BE2C (cell line): ENCODE data around the gene EPS15.

ENCODE experiments used
- DNase-seq: peaks from one replicate; pipeline ENCODE4 v3.0.0-alpha.2; 2020
- H3K27me3 ChIP-seq: fragments of 250-450 bp; sonication (Bioruptor Pico); 2 replicates; pipeline ENCODE4 v1.5.1; 2020; ENCODE audit warnings: mild to moderate bottlenecking
- H3K36me3 ChIP-seq: fragments of 250-450 bp; sonication (Bioruptor Pico); 2 replicates; pipeline ENCODE4 v1.5.1; 2020; ENCODE audit warnings: mild to moderate bottlenecking
- H3K4me1 ChIP-seq: fragments of 250-450 bp; sonication (Bioruptor Pico); 2 replicates; pipeline ENCODE4 v1.5.1; 2020
- H3K4me3 ChIP-seq: 2 replicates; pipeline ENCODE4 v1.5.1; 2011; ENCODE audit warnings: low read depth, low read length
- H3K9me3 ChIP-seq: fragments of 250-450 bp; sonication (Bioruptor Pico); 2 replicates; pipeline ENCODE4 v1.5.1; 2020
- TF ChIP-seq, protein P1 (sequence below): IDR thresholded peaks from 2 replicates; pipeline ENCODE4 v1.5.1; 2012; ENCODE audit warnings: mild to moderate bottlenecking, low read depth, low read length

Gene EPS15

DNA sequence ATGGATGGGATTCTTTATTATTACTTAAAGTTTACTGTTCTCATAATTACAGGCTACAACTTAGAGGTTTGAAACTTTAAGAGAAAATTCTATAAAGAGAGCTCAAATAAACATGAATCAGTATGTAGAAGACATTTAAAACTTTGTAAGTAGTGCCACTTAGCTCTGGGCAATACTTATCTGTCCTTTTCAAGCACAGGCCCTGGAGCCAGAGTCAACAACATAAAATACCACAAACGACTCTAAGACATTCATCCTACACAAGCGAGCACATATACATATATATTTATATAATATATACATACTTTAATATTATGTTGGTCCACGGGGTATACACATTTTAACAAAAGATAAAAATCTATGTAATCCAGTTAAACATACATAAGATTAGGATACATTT is 164.7 kb downstream of the EPS15 start:
- Histone ChIP-seq H3K9me3 (no peaks in the 10 kb centered on the region), H3K4me3 (no peak overlapping the region), H3K4me1 (no peaks in the 10 kb centered on the region), H3K36me3 (no peaks in the 10 kb centered on the region), H3K27me3 (no peaks in the 10 kb centered on the region)
- TF ChIP-seq, protein P1, sequence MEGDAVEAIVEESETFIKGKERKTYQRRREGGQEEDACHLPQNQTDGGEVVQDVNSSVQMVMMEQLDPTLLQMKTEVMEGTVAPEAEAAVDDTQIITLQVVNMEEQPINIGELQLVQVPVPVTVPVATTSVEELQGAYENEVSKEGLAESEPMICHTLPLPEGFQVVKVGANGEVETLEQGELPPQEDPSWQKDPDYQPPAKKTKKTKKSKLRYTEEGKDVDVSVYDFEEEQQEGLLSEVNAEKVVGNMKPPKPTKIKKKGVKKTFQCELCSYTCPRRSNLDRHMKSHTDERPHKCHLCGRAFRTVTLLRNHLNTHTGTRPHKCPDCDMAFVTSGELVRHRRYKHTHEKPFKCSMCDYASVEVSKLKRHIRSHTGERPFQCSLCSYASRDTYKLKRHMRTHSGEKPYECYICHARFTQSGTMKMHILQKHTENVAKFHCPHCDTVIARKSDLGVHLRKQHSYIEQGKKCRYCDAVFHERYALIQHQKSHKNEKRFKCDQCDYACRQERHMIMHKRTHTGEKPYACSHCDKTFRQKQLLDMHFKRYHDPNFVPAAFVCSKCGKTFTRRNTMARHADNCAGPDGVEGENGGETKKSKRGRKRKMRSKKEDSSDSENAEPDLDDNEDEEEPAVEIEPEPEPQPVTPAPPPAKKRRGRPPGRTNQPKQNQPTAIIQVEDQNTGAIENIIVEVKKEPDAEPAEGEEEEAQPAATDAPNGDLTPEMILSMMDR: no peak
- DNase-seq: no peak

DNA sequence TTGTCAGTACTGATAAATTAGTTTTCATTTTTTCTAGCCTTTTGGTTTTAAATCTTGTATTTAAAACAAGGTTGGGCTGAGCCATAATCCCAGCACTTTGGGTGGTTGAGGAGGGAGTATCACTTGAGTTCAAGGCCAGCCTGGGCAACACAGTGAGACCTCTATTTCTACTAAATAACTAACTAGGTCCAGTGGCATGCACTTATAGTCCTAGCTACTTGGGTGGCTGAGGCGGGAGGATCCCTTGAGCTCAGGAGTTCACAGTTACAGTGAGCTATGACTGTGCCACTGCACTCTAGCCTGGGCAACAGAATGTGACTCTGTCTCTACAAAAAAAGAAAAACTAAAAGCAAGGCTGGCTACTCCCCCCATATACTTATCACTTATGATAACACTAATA is 167.2 kb downstream of the EPS15 start:
- no peak for DNase-seq
- H3K4me3 ChIP-seq: no peak overlapping the region
- TF ChIP-seq, protein P1: no peak
- no peaks in the 10 kb centered on the region for H3K36me3 ChIP-seq
- H3K27me3 ChIP-seq: no peaks in the 10 kb centered on the region
- no peaks in the 10 kb centered on the region for H3K9me3 ChIP-seq
- H3K4me1 ChIP-seq: no peaks in the 10 kb centered on the region

DNA sequence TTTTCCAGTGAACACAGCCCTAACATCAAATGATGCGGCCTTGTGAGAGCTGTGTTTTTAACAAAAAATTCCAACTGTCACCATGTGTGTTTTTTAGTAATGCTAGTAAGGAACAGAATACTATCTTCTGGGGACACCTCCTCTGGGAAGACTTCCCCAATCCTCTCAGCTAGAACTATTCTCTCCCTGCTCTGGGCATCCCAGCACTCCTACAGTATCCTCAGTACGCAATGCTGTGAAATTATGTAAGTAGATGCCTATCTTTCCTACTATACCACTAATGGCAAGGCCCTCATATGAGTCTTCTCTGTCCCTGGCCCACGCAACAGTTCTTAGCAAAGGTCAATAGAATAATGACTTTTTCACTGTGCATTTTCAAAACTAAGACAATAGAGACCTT is 169.2 kb downstream of the EPS15 start:
- Histone ChIP-seq H3K4me3 (no peak overlapping the region), H3K27me3 (no peaks in the 10 kb centered on the region), H3K4me1 (no peaks in the 10 kb centered on the region), H3K36me3 (no peaks in the 10 kb centered on the region), H3K9me3 (no peaks in the 10 kb centered on the region)
- no peak for DNase-seq
- TF ChIP-seq, protein P1: no peak

DNA sequence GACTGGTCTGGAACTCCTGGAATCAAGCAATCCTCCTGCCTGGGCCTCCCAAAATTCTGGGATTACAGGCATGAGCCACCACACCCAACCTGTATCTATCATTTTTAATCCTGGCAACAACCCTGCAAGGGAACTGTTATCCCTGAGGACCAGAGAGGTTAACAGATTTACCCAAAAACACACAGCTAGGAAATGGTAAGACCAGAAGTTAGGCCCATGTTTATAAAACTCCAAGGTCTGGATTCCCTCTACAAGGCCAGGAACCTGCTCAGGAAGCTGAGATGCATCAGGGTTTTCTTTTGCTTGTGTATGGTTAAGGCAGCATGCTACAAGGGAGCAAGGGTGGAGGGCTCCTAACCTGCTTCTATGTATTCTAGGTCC is 170.9 kb downstream of the EPS15 start:
- no peaks in the 10 kb centered on the region for H3K27me3 ChIP-seq
- TF ChIP-seq, protein P1: no peak
- H3K36me3 ChIP-seq: no peaks in the 10 kb centered on the region
- no peak overlapping the region for H3K4me3 ChIP-seq
- no peak for DNase-seq
- no peaks in the 10 kb centered on the region for H3K4me1 ChIP-seq
- no peaks in the 10 kb centered on the region for H3K9me3 ChIP-seq

DNA sequence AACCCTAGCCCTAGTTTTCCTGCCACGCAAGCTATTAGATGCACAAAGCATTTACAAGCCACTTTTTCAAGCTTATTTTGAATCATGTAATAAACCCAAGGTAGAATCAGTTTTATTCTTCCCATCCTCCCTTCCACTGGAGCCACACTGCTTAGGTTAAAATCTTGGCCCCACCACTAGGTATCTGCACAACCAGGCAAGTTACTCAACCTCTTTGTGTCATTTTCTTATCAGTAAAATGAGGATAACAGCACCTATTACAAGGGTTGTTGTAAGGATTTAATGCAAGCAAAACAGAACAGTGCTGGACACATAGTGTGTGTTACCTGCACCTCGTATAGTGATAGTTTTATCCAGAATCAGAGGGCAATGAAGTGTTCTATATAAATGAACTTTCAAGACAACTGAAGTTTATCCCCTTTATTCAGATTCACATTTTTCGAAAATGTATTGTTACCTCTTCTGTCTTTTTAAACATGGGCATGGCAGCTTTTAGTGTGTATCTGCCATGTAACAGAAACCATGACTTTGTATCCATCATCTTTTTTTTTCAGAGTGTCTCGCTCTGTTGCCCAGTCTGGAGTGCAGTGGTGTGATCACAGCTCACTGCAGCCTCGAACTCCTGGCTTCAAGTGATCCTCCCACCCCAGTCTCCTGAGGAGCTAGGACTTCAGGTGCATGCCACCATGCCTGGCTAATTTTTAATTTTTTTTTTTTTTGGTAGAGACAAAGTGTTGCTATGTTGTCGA is 171.5 kb downstream of the EPS15 start:
- H3K27me3 ChIP-seq: no peaks in the 10 kb centered on the region
- no peaks in the 10 kb centered on the region for H3K4me1 ChIP-seq
- TF ChIP-seq, protein P1: no peak
- no peak for DNase-seq
- no peak overlapping the region for H3K4me3 ChIP-seq
- H3K9me3 ChIP-seq: no peaks in the 10 kb centered on the region
- no peaks in the 10 kb centered on the region for H3K36me3 ChIP-seq

DNA sequence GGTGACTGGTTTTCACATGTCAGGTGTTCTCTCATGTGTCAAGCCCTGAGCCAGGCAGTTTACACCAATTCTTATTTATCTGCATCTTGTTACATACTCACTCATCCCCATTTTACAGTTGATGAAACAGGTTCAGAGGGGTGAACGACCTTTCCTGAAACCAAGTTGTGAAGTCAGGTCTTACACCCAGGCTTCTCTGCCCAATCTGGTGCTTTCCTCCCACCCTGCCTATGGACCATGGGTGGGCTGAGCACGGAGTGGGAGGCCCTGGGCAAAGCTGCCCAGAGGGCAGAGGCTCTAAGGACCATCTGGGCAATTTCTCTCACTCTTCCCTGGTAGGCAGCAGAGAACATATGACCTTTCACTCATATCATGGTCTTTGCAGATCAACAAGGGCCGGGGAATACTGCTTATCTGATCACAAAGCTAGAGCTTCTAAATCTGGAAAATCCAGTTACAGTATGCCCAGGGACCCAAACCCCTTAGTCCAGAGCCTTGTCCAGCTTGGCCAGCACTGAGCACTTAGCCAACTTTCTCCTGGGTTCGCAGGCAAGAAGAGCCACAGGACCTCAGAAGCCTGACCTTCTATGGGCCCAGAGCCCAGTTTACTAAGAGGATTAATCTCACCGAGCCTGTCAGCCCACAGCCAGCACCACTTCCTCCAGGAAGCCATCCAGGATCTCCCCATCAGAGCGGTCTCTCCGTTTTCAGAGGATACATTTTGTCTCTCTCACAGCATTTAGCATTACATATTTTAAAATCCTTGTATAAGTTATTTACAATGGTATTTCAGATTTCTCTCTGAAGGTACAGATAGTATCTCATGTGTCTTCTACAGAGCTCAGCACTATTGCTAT is 172.8 kb downstream of the EPS15 start:
- Histone ChIP-seq H3K4me3 (no peak overlapping the region), H3K9me3 (no peaks in the 10 kb centered on the region), H3K4me1 (no peaks in the 10 kb centered on the region), H3K27me3 (no peaks in the 10 kb centered on the region), H3K36me3 (no peaks in the 10 kb centered on the region)
- DNase-seq: no peak
- TF ChIP-seq, protein P1: no peak
